ENCODE results near the gene FSTL3. TPM values are rescaled to one million over a fixed set of nuclear protein-coding genes. Genes with fewer than 3 reads are reported as not detected.
"Not testable (repeated sequence)": the region's sequence is repeated elsewhere in the genome, so short reads cannot be mapped to it uniquely, and the experiment has no call there.

The FSTL3 gene
- total RNA-seq, 4 donors from 2014 or later, result 120 to 212 (median 152) TPM

- no peak for ATAC-seq (ENCODE audit: low FRiP score)
- DNase-seq (ENCODE audit: low spot score), result no peak
- TF ChIP-seq CTCF (IDR thresholded peaks at IDR 0.05), result no peak
These were observed 12.8 kb downstream of the FSTL3 start for GRCh38 chr19:688992-689391.

- TF ChIP-seq CTCF (IDR thresholded peaks at IDR 0.05), result no peak
- DNase-seq (ENCODE audit: low spot score) (no peak), ATAC-seq (ENCODE audit: low FRiP score) (no peak)
These were observed 14.0 kb downstream of the FSTL3 start for GRCh38 chr19:690203-690602.

GRCh38 chr19:694481-695351 is 18.5 kb downstream of the FSTL3 start:
- no peak for TF ChIP-seq CTCF (IDR thresholded peaks at IDR 0.05)
- peak; percentile 24 for ATAC-seq (ENCODE audit: low FRiP score)
- DNase-seq (ENCODE audit: low spot score), result no peak

GRCh38 chr19:695352-695949 is 19.3 kb downstream of the FSTL3 start, which contains the start of gene PRSS57:
TSS of gene PRSS57 (minus strand) at chr19:695452. CDS start at chr19:695430, 22 bp downstream.
- TF ChIP-seq CTCF (IDR thresholded peaks at IDR 0.05), result no peak
- no peak for DNase-seq (ENCODE audit: low spot score)
- peak; percentile 39 for ATAC-seq (ENCODE audit: low FRiP score)

GRCh38 chr19:698529-698928 is 22.3 kb downstream of the FSTL3 start:
- ATAC-seq (ENCODE audit: low FRiP score); DNase-seq (ENCODE audit: low spot score): not testable (repeated sequence)

GRCh38 chr19:699885-700284 is 23.7 kb downstream of the FSTL3 start:
- not testable (repeated sequence) for ATAC-seq (ENCODE audit: low FRiP score); DNase-seq (ENCODE audit: low spot score)

- not testable (repeated sequence) for ATAC-seq (ENCODE audit: low FRiP score)
These were observed 26.7 kb downstream of the FSTL3 start for GRCh38 chr19:702847-703246.

GRCh38 chr19:703329-703650 is 27.1 kb downstream of the FSTL3 start:
- ATAC-seq (ENCODE audit: low FRiP score) (no peak), DNase-seq (ENCODE audit: low spot score) (no peak)
- TF ChIP-seq CTCF (IDR thresholded peaks at IDR 0.05), result no peak

More at GRCh38 chr19:702847-703246, 26.7 kb downstream of the FSTL3 start:
- not testable (repeated sequence) for DNase-seq (ENCODE audit: low spot score)
